Ishikawa (cell line): Measurements from ENCODE around the gene SKP1.

Source experiments
- CEBPB ChIP-seq: IDR thresholded peaks from 2 replicates; pipeline ENCODE4 v1.6.1; 2012
- CREB1 ChIP-seq: IDR thresholded peaks from 2 replicates; pipeline ENCODE4 v1.6.1; 2012; ENCODE audit warnings: low read depth
- EP300 ChIP-seq: IDR thresholded peaks from 2 replicates; pipeline ENCODE4 v1.6.1; 2012; ENCODE audit warnings: borderline replicate concordance
- FOXM1 ChIP-seq: IDR thresholded peaks from 2 replicates; pipeline ENCODE4 v1.6.1; 2012; ENCODE audit warnings: low read depth, borderline replicate concordance
- NFIC ChIP-seq: IDR thresholded peaks from 2 replicates; pipeline ENCODE4 v1.6.1; 2012
- RAD21 ChIP-seq: IDR thresholded peaks from 2 replicates; pipeline ENCODE4 v1.6.1; 2012; ENCODE audit warnings: low read depth
- TAF1 ChIP-seq: IDR thresholded peaks from 2 replicates; pipeline ENCODE4 v1.6.1; 2012; ENCODE audit warnings: low read depth, mild to moderate bottlenecking
- USF1 ChIP-seq: IDR thresholded peaks from 2 replicates; pipeline ENCODE4 v1.6.1; 2012
- YY1 ChIP-seq: IDR thresholded peaks from 2 replicates; pipeline ENCODE4 v1.6.1; 2012; ENCODE audit warnings: low read depth
- ZBTB7A ChIP-seq: IDR thresholded peaks from 2 replicates; pipeline ENCODE4 v1.6.1; 2012; ENCODE audit warnings: low read depth
- TF ChIP-seq, protein P1 (sequence below): IDR thresholded peaks from 2 replicates; pipeline ENCODE4 v1.6.1; 2012; ENCODE audit warnings: low read depth, mild to moderate bottlenecking
- TF ChIP-seq, protein P2 (sequence below): IDR thresholded peaks from 2 replicates; pipeline ENCODE4 v1.6.1; 2012

- TF ChIP-seq CREB1: no peak
- peak; percentile 60 for TF ChIP-seq RAD21
- no peak for TF ChIP-seq ZBTB7A
- TF ChIP-seq, protein P1, sequence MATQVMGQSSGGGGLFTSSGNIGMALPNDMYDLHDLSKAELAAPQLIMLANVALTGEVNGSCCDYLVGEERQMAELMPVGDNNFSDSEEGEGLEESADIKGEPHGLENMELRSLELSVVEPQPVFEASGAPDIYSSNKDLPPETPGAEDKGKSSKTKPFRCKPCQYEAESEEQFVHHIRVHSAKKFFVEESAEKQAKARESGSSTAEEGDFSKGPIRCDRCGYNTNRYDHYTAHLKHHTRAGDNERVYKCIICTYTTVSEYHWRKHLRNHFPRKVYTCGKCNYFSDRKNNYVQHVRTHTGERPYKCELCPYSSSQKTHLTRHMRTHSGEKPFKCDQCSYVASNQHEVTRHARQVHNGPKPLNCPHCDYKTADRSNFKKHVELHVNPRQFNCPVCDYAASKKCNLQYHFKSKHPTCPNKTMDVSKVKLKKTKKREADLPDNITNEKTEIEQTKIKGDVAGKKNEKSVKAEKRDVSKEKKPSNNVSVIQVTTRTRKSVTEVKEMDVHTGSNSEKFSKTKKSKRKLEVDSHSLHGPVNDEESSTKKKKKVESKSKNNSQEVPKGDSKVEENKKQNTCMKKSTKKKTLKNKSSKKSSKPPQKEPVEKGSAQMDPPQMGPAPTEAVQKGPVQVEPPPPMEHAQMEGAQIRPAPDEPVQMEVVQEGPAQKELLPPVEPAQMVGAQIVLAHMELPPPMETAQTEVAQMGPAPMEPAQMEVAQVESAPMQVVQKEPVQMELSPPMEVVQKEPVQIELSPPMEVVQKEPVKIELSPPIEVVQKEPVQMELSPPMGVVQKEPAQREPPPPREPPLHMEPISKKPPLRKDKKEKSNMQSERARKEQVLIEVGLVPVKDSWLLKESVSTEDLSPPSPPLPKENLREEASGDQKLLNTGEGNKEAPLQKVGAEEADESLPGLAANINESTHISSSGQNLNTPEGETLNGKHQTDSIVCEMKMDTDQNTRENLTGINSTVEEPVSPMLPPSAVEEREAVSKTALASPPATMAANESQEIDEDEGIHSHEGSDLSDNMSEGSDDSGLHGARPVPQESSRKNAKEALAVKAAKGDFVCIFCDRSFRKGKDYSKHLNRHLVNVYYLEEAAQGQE: no peak
- TF ChIP-seq NFIC: no peak
- no peak for TF ChIP-seq YY1
- no peak for TF ChIP-seq TAF1
- no peak for TF ChIP-seq FOXM1
- no peak for TF ChIP-seq CEBPB
- no peak for TF ChIP-seq EP300
- TF ChIP-seq USF1: no peak
- TF ChIP-seq, protein P2, sequence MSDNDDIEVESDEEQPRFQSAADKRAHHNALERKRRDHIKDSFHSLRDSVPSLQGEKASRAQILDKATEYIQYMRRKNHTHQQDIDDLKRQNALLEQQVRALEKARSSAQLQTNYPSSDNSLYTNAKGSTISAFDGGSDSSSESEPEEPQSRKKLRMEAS: no peak
Measured at GRCh38 chr5:134101686-134102439, 74.9 kb downstream of the SKP1 start.
